MM.1S (cell line): ENCODE measurements around the gene MUC5B.

Source experiments
- DNase-seq: peaks from one replicate; pipeline ENCODE4 v3.0.0-alpha.2; 2015
- H2AFZ ChIP-seq: fragments of 300-600 bp; sonication (generic); 2 replicates; pipeline ENCODE4 v1.6.0; 2016; ENCODE audit warnings: antibody characterized with exemption, low read length
- H3F3A ChIP-seq: fragments of 300-600 bp; sonication (generic); 2 replicates; pipeline ENCODE4 v1.6.1; 2016; ENCODE audit warnings: mild to moderate bottlenecking, antibody characterized with exemption, low read length, moderate library complexity, mixed read lengths; ENCODE audit not compliant: insufficient read depth
- H3K27ac ChIP-seq: fragments of 300-600 bp; sonication (generic); 2 replicates; pipeline ENCODE4 v1.5.1; 2016; ENCODE audit warnings: mild to moderate bottlenecking, low read length
- H3K27me3 ChIP-seq: fragments of 300-600 bp; sonication (generic); replicated peaks from 2 replicates; pipeline ENCODE4 v1.6.0; 2016; ENCODE audit warnings: low read length; ENCODE audit not compliant: insufficient read depth
- H3K36me3 ChIP-seq: fragments of 300-600 bp; sonication (generic); replicated peaks from 2 replicates; pipeline ENCODE4 v1.6.1; 2016; ENCODE audit warnings: mild to moderate bottlenecking, low read length, mixed read lengths; ENCODE audit not compliant: insufficient read depth
- H3K4me1 ChIP-seq: fragments of 300-600 bp; sonication (generic); 2 replicates; pipeline ENCODE4 v1.6.1; 2016; ENCODE audit warnings: low read length, mixed read lengths
- H3K4me2 ChIP-seq: fragments of 300-600 bp; sonication (generic); 2 replicates; pipeline ENCODE4 v1.6.0; 2016; ENCODE audit warnings: low read depth, low read length
- H3K4me3 ChIP-seq: fragments of 300-600 bp; sonication (generic); 2 replicates; pipeline ENCODE4 v1.5.1; 2016; ENCODE audit warnings: low read length, mixed read lengths
- H3K79me2 ChIP-seq: fragments of 300-600 bp; sonication (generic); 2 replicates; pipeline ENCODE4 v1.6.1; 2016; ENCODE audit warnings: mixed run types, low read length, mixed read lengths
- H3K9ac ChIP-seq: fragments of 300-600 bp; sonication (generic); 2 replicates; pipeline ENCODE4 v1.6.1; 2016; ENCODE audit warnings: low read length, mixed read lengths
- H3K9me2 ChIP-seq: fragments of 300-600 bp; sonication (generic); replicated peaks from 2 replicates; pipeline ENCODE4 v1.6.1; 2016; ENCODE audit warnings: mild to moderate bottlenecking, low read length, mixed read lengths; ENCODE audit not compliant: insufficient read depth
- H3K9me3 ChIP-seq: fragments of 300-600 bp; sonication (generic); replicated peaks from 2 replicates; pipeline ENCODE4 v1.6.1; 2016; ENCODE audit warnings: mild to moderate bottlenecking, low read length, mixed read lengths; ENCODE audit not compliant: insufficient read depth
- H4K20me1 ChIP-seq: fragments of 300-600 bp; sonication (generic); 2 replicates; pipeline ENCODE4 v1.6.1; 2016; ENCODE audit warnings: mild to moderate bottlenecking, low read length, moderate library complexity, mixed read lengths; ENCODE audit not compliant: insufficient read depth
- CTCF ChIP-seq: fragments of 300-600 bp; sonication (generic); IDR thresholded peaks from 2 replicates; pipeline ENCODE4 v1.5.1; 2016; ENCODE audit warnings: antibody characterized with exemption, low read length, mixed read lengths
- EZH2 ChIP-seq: fragments of 300-600 bp; sonication (generic); optimal IDR thresholded peaks from 2 replicates; pipeline ENCODE3; 2017; ENCODE audit warnings: low read depth, mild to moderate bottlenecking, antibody characterized with exemption, low read length, mixed read lengths
- EZH2phosphoT487 ChIP-seq: fragments of 300-600 bp; sonication (generic); IDR thresholded peaks from 2 replicates; pipeline ENCODE4 v1.6.1; 2018; ENCODE audit warnings: antibody characterized with exemption, low read length

Gene MUC5B

GRCh38 chr11:1225386-1226225, 2.7 kb downstream of the MUC5B start:
- no peak overlapping the region for H3K4me2 ChIP-seq
- H3K9me2 ChIP-seq, result no peaks in the 10 kb centered on the region
- H3K9ac ChIP-seq, result no peak overlapping the region
- no peaks in the 10 kb centered on the region for H3K36me3 ChIP-seq
- no peaks in the 10 kb centered on the region for H3K9me3 ChIP-seq
- no peaks in the 10 kb centered on the region for H3F3A ChIP-seq
- peaks cover 64% of the 10 kb centered on the region for H3K27me3 ChIP-seq
- H3K27ac ChIP-seq, result no peak overlapping the region
- H3K4me1 ChIP-seq, result no peaks in the 10 kb centered on the region
- DNase-seq, result no peak
- no peaks in the 10 kb centered on the region for H3K79me2 ChIP-seq
- H2AFZ ChIP-seq, result no peak overlapping the region
- H3K4me3 ChIP-seq, result no peak overlapping the region
- TF ChIP-seq EZH2, result no peak
- TF ChIP-seq EZH2phosphoT487, result no peak
- no peak for TF ChIP-seq CTCF
- H4K20me1 ChIP-seq, result no peaks in the 10 kb centered on the region

DNA sequence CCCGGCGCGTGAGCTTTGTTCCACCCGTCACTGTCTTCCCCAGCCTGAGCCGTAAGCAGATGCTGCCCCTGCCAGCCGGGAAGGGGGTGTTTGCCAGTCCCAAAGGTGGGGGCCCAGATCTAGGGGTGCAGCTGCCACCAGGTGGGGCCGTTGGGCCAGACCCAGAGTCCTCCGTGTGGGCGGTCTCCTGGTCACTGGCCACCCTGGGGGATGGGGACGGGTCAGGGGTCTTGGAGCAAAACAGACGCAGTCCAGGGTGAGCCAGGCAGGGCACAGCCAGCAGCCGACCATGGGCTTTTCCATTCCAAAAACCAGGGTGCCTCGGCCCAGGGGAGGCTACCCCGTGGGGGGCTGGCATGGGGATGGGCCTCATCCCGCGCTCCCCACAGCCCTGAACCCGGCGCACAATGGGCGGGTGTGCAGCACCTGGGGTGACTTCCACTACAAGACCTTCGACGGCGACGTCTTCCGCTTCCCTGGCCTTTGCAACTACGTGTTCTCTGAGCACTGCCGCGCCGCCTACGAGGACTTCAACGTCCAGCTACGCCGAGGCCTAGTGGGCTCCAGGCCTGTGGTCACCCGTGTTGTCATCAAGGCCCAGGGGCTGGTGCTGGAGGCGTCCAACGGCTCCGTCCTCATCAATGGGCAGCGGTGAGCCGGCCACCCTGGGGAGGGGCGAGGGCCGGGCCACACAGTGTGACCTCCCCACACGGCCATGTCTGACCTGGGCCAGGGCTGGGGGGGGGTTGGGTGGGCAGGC, 3.5 kb downstream of the MUC5B start:
- no peak for TF ChIP-seq EZH2
- no peak for TF ChIP-seq EZH2phosphoT487
- peak; percentile 13 for TF ChIP-seq CTCF
- no peak for DNase-seq

GRCh38 chr11:1226986-1227550, 4.2 kb downstream of the MUC5B start:
- H3K36me3 ChIP-seq, result no peaks in the 10 kb centered on the region
- TF ChIP-seq CTCF (no peak), EZH2phosphoT487 (no peak), EZH2 (no peak)
- no peaks in the 10 kb centered on the region for H4K20me1 ChIP-seq
- H3K27me3 ChIP-seq, result peaks cover 62% of the 10 kb centered on the region
- DNase-seq, result no peak
- no peak overlapping the region for H2AFZ ChIP-seq
- H3F3A ChIP-seq, result no peaks in the 10 kb centered on the region
- H3K9me2 ChIP-seq, result no peaks in the 10 kb centered on the region
- H3K27ac ChIP-seq, result no peak overlapping the region
- no peak overlapping the region for H3K9ac ChIP-seq
- H3K4me1 ChIP-seq, result no peaks in the 10 kb centered on the region
- H3K79me2 ChIP-seq, result no peaks in the 10 kb centered on the region
- no peak overlapping the region for H3K4me3 ChIP-seq
- no peaks in the 10 kb centered on the region for H3K9me3 ChIP-seq
- H3K4me2 ChIP-seq, result no peak overlapping the region

More for the DNA sequence above, 3.5 kb downstream of the MUC5B start:
- Histone ChIP-seq H4K20me1 (no peaks in the 10 kb centered on the region), H3K4me1 (no peaks in the 10 kb centered on the region), H3K27ac (no peak overlapping the region), H3K79me2 (no peaks in the 10 kb centered on the region), H3K36me3 (no peaks in the 10 kb centered on the region), H3K9me2 (no peaks in the 10 kb centered on the region), H3K4me2 (no peak overlapping the region), H3K27me3 (peaks cover 64% of the 10 kb centered on the region), H2AFZ (no peak overlapping the region), H3K9me3 (no peaks in the 10 kb centered on the region), H3K9ac (no peak overlapping the region), H3F3A (no peaks in the 10 kb centered on the region), H3K4me3 (no peak overlapping the region)
